Loucy (cell line): ENCODE measurements around the gene HTR3D.
"Not testable (repeated sequence)": the region's sequence is repeated elsewhere in the genome, so short reads cannot be mapped to it uniquely, and the experiment has no call there.

ENCODE experiments used
- H2AFZ ChIP-seq: fragments of 200-600 bp; sonication (generic); 2 replicates; pipeline ENCODE4 v1.6.0; 2016; ENCODE audit warnings: antibody characterized with exemption, mild to moderate bottlenecking, low read length, moderate library complexity
- H3F3A ChIP-seq: fragments of 200-600 bp; 2 replicates; pipeline ENCODE4 v1.6.0; 2016; ENCODE audit warnings: antibody characterized with exemption, low read depth, mild to moderate bottlenecking
- H3K27me3 ChIP-seq: fragments of 200-600 bp; sonication (generic); 2 replicates; pipeline ENCODE4 v1.6.1; 2014; ENCODE audit warnings: low read length, mild to moderate bottlenecking; ENCODE audit not compliant: insufficient read depth, poor library complexity, severe bottlenecking
- H3K36me3 ChIP-seq: fragments of 200-600 bp; sonication (generic); 2 replicates; pipeline ENCODE4 v1.6.1; 2016; ENCODE audit warnings: low read length; ENCODE audit not compliant: insufficient read depth
- H3K4me1 ChIP-seq: fragments of 200-600 bp; sonication (generic); 2 replicates; pipeline ENCODE4 v1.5.1; 2014; ENCODE audit warnings: low read length, mild to moderate bottlenecking; ENCODE audit not compliant: insufficient read depth, poor library complexity, severe bottlenecking
- H3K4me2 ChIP-seq: fragments of 200-600 bp; sonication (generic); 2 replicates; pipeline ENCODE4 v1.6.0; 2014; ENCODE audit warnings: antibody characterized with exemption, low read length, low read depth, mild to moderate bottlenecking; ENCODE audit not compliant: poor library complexity, severe bottlenecking
- H3K4me3 ChIP-seq: fragments of 200-600 bp; sonication (generic); 2 replicates; pipeline ENCODE4 v1.5.1; 2014; ENCODE audit warnings: low read length, mild to moderate bottlenecking, mixed read lengths; ENCODE audit not compliant: poor library complexity, severe bottlenecking
- H3K79me2 ChIP-seq: fragments of 200-600 bp; sonication (generic); 2 replicates; pipeline ENCODE4 v1.6.1; 2014; ENCODE audit warnings: low read length; ENCODE audit not compliant: insufficient read depth
- H3K9ac ChIP-seq: fragments of 200-600 bp; sonication (generic); 2 replicates; pipeline ENCODE4 v1.6.0; 2014; ENCODE audit warnings: mild to moderate bottlenecking, low read depth, low read length, moderate library complexity; ENCODE audit not compliant: poor library complexity, severe bottlenecking
- H3K9me2 ChIP-seq: fragments of 200-600 bp; sonication (generic); replicated peaks from 2 replicates; pipeline ENCODE4 v1.6.1; 2016; ENCODE audit warnings: low read depth, low read length, mixed read lengths
- H3K9me3 ChIP-seq: fragments of 200-600 bp; sonication (generic); 2 replicates; pipeline ENCODE4 v1.6.1; 2014; ENCODE audit warnings: mild to moderate bottlenecking, antibody characterized with exemption, low read length, low read depth; ENCODE audit not compliant: insufficient read depth
- H4K20me1 ChIP-seq: fragments of 200-600 bp; sonication (generic); 2 replicates; pipeline ENCODE4 v1.6.0; 2014; ENCODE audit warnings: antibody characterized with exemption, low read length, mild to moderate bottlenecking; ENCODE audit not compliant: insufficient read depth, poor library complexity, severe bottlenecking
- EZH2phosphoT487 ChIP-seq: fragments of 200-600 bp; IDR thresholded peaks from 2 replicates; pipeline ENCODE4 v1.6.1; 2018; ENCODE audit warnings: antibody characterized with exemption, mild to moderate bottlenecking, moderate library complexity, borderline replicate concordance
- TF ChIP-seq, protein P1 (sequence below): fragments of 200-600 bp; sonication (generic); conservative IDR thresholded peaks from 2 replicates; pipeline ENCODE4 v1.5.1; 2014; ENCODE audit warnings: mild to moderate bottlenecking, antibody characterized with exemption, low read length

HTR3D gene

DNA sequence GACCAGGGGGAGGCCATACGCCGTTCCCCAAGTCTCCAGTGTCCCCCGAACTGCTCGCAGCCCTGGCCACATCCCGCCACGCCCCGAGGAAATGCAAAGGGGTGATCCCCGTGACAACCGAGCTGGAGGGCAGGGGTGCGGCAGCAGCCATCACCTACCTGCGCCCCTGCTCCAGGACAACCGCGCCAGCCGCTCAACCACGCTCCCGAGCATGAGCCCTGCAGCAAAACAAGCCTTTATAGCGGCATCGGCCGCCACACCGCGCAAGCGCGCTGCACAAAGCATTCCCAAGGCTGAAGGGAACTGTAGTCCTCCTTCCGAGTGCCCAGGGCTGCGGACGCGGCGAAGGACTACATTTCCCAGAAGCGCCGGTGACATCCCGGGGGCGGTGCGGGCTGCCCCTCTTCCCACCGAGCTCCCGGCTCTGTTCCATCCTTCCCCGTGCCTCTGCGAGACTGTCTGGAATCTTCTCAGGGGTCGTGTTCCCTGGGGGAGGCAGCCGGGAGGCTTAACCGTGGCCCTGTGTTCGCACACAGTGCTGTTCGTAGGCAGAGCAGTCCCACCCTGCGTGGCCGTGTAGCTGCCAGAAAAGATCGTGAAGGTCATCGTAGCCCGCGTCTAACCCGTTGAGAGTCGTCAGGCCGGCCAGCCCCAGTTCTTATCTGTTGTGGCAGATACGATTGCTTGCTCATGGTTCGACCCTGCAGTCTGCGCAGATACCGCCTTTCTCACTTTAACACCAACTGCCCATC, 13.7 kb upstream of the HTR3D start, which contains the start of gene ABCC5:
Gene ABCC5, minus strand, starts transcription at position 213 of the 752 bp plus-strand sequence. CDS start 3,492 bp downstream, outside the sequence.
- Histone ChIP-seq H3F3A (no peaks in the 10 kb centered on the region), H3K79me2 (peaks cover 9% of the 10 kb centered on the region), H3K4me3 (peak within 1 kb of the TSS; percentile 99), H3K4me1 (peaks cover 36% of the 10 kb centered on the region), H3K27me3 (no peaks in the 10 kb centered on the region), H3K9me2 (no peaks in the 10 kb centered on the region), H3K36me3 (no peaks in the 10 kb centered on the region), H3K9ac (peak within 1 kb of the TSS; percentile 79), H2AFZ (peak within 1 kb of the TSS; percentile 100), H3K4me2 (peak within 1 kb of the TSS; percentile 95), H4K20me1 (no peaks in the 10 kb centered on the region), H3K9me3 (no peaks in the 10 kb centered on the region)
- TF ChIP-seq, protein P1, sequence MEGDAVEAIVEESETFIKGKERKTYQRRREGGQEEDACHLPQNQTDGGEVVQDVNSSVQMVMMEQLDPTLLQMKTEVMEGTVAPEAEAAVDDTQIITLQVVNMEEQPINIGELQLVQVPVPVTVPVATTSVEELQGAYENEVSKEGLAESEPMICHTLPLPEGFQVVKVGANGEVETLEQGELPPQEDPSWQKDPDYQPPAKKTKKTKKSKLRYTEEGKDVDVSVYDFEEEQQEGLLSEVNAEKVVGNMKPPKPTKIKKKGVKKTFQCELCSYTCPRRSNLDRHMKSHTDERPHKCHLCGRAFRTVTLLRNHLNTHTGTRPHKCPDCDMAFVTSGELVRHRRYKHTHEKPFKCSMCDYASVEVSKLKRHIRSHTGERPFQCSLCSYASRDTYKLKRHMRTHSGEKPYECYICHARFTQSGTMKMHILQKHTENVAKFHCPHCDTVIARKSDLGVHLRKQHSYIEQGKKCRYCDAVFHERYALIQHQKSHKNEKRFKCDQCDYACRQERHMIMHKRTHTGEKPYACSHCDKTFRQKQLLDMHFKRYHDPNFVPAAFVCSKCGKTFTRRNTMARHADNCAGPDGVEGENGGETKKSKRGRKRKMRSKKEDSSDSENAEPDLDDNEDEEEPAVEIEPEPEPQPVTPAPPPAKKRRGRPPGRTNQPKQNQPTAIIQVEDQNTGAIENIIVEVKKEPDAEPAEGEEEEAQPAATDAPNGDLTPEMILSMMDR = peak; percentile 33; the same call in 1 of the 2 replicates
- no peak for TF ChIP-seq EZH2phosphoT487

DNA sequence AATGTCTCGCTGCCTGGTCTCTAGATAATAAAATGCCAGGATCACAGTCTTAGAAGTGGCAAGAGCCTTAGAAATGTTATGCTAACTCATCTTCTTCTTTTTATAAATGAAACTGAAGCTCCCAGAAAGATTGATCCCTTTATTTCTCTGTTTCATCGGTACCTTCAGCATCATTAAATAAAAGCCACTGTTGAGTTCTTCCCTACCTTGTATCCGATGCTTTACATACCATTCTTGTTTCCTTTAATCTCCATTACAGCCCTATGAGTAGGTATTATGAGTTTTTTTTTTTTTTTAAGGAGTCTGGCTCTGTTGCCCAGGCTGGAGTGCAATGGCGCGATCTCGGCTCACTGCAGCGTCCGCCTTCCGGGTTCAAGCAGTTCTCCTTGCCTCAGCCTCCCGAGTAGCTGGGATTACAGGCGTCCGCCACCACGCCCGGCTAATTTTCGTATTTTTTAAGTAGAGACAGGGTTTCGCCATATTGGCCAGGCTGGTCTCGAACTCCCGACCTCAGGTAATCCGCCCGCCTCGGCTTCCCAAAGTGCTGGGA, 13.0 kb upstream of the HTR3D start:
- peaks cover 35% of the 10 kb centered on the region for H3K4me1 ChIP-seq
- H3K36me3 ChIP-seq = no peaks in the 10 kb centered on the region
- peak overlapping the region; percentile 95 for H3K4me2 ChIP-seq
- no peaks in the 10 kb centered on the region for H3K9me2 ChIP-seq
- H3K9me3 ChIP-seq = no peaks in the 10 kb centered on the region
- no peak for TF ChIP-seq EZH2phosphoT487
- TF ChIP-seq, protein P1 = no peak
- H3K9ac ChIP-seq = peak overlapping the region; percentile 79
- no peaks in the 10 kb centered on the region for H4K20me1 ChIP-seq
- no peaks in the 10 kb centered on the region for H3F3A ChIP-seq
- H3K4me3 ChIP-seq = peak overlapping the region; percentile 99
- peaks cover 9% of the 10 kb centered on the region for H3K79me2 ChIP-seq
- H2AFZ ChIP-seq = peak overlapping the region; percentile 100
- no peaks in the 10 kb centered on the region for H3K27me3 ChIP-seq

DNA sequence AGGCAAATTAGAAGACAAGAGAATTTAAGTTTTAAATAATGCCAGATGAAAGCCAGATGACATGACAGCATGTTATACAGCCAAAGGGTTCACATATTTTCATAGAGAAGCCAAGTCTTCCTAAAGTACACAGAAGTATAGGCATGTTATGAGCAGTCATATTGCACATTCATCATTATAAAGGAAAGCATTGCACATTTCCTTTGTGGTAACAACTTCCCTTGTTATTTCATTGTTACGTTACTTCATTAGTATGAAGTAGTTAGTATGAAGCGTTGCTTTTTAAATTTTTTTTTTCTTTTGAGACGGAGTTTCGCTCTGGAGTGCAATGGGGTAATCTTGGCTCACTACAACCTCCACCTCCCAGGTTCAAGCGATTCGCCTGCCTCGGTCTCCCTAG, 9.2 kb upstream of the HTR3D start:
- Histone ChIP-seq H3K4me3 (no peak overlapping the region), H3K4me1 (peaks cover 5% of the 10 kb centered on the region), H3K36me3 (no peaks in the 10 kb centered on the region), H3K27me3 (no peaks in the 10 kb centered on the region), H2AFZ (no peak overlapping the region), H3K79me2 (no peaks in the 10 kb centered on the region), H3K9ac (no peak overlapping the region), H3K4me2 (no peak overlapping the region), H3K9me2 (no peaks in the 10 kb centered on the region), H4K20me1 (no peaks in the 10 kb centered on the region), H3K9me3 (no peaks in the 10 kb centered on the region), H3F3A (no peaks in the 10 kb centered on the region)
- no peak for TF ChIP-seq EZH2phosphoT487
- TF ChIP-seq, protein P1 = no peak

DNA sequence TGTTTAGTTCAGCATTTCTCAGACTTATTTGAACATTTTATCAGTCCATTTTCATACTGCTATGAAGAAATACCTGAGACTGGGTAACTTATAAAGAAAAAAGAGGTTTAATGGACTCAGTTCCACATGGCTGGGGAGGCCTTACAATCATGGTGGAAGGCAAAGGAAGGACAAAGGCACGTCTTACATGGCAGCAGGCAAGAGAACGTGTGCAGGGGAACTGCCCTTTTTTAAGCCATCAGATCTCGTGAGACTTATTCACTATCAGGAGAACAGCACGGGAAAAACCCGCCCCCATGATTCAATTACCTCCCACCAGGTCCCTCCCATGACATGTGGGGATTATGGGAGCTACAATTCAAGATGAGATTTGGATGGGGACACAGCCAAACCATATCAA, 6.3 kb upstream of the HTR3D start:
- H3K27me3 ChIP-seq, H3K36me3 ChIP-seq, H3K4me2 ChIP-seq, H3K9ac ChIP-seq, H3K9me3 ChIP-seq, H3K4me1 ChIP-seq, H3K79me2 ChIP-seq, H3K9me2 ChIP-seq, H2AFZ ChIP-seq, H3K4me3 ChIP-seq, H4K20me1 ChIP-seq, H3F3A ChIP-seq: not testable (repeated sequence)

DNA sequence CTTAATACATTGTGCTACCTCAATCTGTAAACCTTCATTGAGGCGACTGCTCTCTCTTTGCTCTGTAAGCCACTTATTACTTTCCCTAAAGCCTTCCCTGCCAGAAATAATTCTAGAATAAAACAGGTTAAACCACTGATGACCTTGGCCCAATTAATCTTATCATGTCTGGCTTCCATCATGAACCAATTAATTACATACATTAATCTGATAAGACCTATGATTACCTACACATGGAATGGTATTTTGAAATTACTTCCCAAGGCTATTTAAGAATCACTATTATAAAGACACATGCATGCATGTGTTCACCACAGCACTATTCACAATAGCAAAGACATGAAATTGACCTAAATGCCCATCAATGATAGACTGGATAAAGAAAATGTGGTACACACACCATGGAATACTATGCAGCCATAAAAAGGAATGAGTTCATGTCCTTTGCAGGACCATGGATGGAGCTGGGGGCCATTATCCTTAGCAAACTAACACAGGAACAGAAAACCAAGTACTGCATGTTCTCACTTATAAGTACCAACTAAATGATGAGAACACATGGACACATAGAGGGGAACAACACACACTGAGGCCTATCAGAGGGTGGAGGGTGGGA, 3.2 kb upstream of the HTR3D start:
- not testable (repeated sequence) for H3K9me3 ChIP-seq, H3K36me3 ChIP-seq, H3K4me1 ChIP-seq, H2AFZ ChIP-seq, H3K4me3 ChIP-seq, H3K9ac ChIP-seq, H4K20me1 ChIP-seq, H3K4me2 ChIP-seq, H3K79me2 ChIP-seq, H3F3A ChIP-seq, H3K27me3 ChIP-seq, H3K9me2 ChIP-seq
